Breast epithelium (tissue), 3 donors: ENCODE results near the gene RGS7.

Experiments used
- CTCF ChIP-seq, 3 donors: fragments of 450-650 bp; IDR thresholded peaks; one replicate each; pipeline ENCODE4 v1.5.1; 2016 to 2017; ENCODE audit warnings: antibody characterized with exemption in 3 of 3, mild to moderate bottlenecking in 3 of 3, moderate library complexity in 3 of 3
- POLR2A ChIP-seq: fragments of 450-650 bp; IDR thresholded peaks from one replicate; pipeline ENCODE4 v1.6.1; 2016; ENCODE audit warnings: antibody characterized with exemption, mild to moderate bottlenecking, moderate library complexity
- POLR2AphosphoS5 ChIP-seq, 3 donors: sonication (generic); formaldehyde crosslinking; IDR thresholded peaks; one replicate each; pipeline ENCODE4 v1.6.1; 2017; ENCODE audit warnings: antibody characterized with exemption in 3 of 3

DNA sequence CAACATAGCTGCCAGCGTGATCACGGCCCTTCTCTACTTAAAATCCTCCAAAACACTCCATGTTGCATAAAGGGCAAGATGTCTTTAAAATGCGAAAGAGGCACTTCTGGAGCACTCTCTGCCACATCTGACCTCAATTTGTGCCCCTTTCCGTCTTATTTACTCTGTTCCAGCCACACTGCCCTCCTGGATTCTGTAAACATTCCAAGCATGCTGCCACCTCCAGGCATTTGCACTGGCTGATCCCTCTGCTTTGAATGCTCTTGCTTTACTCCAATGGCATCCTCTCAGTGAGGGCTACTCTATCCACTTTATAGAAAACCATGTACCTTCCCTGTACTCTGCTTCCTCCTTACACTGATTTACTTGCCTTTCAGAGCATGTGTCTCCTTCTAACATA is 5.3 kb upstream of the RGS7 start:
- TF ChIP-seq POLR2A, result no peak
- TF ChIP-seq POLR2AphosphoS5 (IDR thresholded peaks at IDR 0.05), result no peak
- TF ChIP-seq CTCF (IDR thresholded peaks at IDR 0.05), result no peak
